IPS-NIHi11 (cell line): ENCODE results near the gene FXYD5.
A peak's percentile ranks its signal among the peaks of the same experiment; 100 is the strongest.
"Not testable (repeated sequence)": the region's sequence is repeated elsewhere in the genome, so short reads cannot be mapped to it uniquely, and the experiment has no call there.

Source experiments
- DNase-seq: peaks from one replicate; pipeline ENCODE4 v3.0.0; 2012; ENCODE audit warnings: mixed read lengths, low spot score

Gene FXYD5

DNA sequence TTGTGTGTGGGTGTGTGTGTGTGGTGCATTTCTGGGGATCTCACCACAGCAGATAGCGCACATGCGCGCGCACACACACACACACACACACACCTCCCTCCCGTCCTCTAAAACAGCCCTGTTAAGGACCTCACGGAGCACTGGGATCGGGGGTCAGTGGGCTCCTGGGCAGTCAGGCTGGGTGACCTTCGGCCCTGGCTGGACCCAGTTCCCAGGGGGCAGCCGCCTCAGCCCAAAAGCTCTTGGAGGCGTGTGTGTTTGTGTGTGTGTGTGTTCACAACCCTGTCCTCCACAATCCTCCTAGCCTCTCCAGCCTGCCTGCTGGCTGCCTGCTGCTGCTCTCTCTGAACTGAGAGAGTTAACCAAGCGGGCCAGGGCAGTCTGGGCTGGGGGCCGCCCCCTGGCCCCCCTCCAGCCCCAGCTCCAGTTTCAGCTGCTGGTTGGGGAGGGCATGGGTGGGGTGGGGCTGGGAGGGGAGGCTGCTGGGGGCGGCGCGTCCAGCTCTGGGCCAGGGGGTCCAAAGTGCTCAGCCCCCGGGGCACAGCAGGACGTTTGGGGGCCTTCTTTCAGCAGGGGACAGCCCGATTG, 16.1 kb upstream of the FXYD5 start, which contains the start of gene FXYD1:
FXYD1 (plus strand) TSS at position 520 of the 588 bp plus-strand sequence. CDS start 1,256 bp downstream, outside the sequence.
- no peak for DNase-seq

- DNase-seq, result no peak
These were observed 14.2 kb upstream of the FXYD5 start for GRCh38 chr19:35140207-35140961.

- DNase-seq, result peak; percentile 98
These were observed 13.3 kb upstream of the FXYD5 start for GRCh38 chr19:35140962-35141836.

DNA sequence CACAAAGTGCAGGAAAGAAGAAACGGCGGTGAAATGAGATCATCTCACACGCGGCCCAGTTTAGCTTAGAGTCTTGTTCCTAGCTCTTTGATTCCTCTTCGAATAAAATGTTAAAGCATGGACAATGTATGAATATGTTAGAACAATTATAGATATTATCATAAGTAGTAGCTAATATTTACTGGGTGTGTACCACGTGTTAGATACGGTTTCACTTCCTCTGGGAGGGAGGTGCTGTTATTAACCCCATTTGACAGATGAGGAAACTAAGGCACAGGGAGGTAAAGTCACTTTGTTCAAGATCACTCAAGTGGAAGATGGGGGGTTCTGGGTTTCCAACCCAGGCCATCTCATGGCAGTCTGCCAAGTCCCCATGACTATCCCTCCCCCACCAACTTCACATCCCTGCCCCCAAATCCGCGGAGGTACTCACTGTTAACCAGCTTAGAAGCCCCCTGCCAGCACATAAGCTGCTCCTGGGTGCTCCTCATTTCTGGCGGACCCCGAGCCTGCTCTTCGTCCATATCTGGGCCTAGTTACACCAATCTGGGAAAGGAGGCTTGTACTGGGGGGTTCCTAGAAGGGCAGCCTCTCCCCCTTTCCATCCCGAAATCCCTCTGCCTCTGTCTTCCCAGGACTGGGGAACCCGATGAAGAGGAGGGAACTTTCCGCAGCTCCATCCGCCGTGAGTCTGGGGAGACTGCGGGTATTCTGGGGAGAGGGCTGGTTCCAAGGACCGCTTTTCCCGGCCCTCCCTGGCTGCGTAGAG, 12.5 kb upstream of the FXYD5 start:
- no peak for DNase-seq

DNA sequence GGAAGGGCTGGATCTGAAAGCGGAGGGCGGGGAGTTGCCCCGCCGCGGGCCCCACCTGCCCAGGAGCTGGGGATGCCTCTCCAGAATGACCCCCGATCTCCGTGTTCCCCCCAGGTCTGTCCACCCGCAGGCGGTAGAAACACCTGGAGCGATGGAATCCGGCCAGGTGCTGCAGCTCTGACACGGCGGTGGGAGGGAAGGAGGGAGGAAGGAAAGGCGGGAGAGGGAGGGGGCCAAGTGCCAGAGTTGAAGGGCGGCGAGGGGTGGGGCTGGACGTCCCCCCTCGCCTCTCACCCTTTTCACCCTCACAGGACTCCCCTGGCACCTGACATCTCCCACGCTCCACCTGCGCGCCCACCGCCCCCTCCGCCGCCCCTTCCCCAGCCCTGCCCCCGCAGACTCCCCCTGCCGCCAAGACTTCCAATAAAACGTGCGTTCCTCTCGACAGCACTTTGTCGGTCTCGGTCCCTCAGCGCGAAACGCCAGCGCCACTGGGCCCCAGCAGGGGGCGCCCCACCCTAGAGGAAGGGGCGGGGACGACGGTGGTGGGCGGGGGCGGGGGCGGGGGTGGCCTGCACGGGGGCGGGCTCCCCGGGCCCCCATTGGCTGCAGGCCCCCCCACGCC, 11.8 kb upstream of the FXYD5 start:
- DNase-seq, result peak; percentile 76

GRCh38 chr19:35143231-35143715, 11.3 kb upstream of the FXYD5 start, which contains the start of gene FXYD7:
Gene FXYD7 (plus strand): TSS chr19:35143255. CDS start chr19:35143334, 79 bp downstream.
- DNase-seq, result peak; percentile 29

DNA sequence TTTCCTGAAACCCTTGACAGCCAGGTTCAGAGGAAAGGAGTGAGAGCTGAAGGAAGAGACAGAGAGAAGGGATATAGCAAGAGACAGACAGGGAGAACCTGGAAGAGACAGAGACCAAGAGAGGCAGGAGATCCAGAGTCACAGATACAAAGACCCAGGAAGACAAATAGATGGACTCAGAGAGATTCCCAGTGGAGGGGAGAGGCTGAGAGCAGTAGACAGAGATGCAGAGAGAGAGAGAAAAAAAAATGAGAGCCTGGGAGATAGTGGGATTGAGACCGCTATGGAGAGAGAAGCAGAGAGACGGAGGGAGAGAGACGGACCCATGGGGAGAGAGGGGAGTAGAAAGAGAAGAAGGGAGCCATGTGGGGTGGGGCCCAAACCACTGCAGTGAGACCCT, 10.7 kb upstream of the FXYD5 start:
- no peak for DNase-seq

DNA sequence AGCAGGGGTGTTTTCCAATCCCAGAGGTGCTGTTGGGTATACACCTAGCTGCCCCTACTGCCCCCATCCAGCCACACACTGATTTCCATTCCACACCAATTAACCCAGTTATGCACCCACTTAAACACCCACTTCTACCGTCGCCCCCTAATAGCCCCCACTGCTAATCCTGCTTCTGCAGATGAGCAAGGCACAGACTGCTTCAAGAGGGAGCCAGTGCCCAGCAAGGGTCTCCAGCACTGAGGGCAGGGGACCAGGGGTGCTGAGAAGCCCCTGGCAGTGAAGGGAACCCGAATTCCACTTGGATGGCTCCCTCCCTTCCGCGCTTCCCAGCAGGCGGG, 10.3 kb upstream of the FXYD5 start:
- DNase-seq, result no peak

DNA sequence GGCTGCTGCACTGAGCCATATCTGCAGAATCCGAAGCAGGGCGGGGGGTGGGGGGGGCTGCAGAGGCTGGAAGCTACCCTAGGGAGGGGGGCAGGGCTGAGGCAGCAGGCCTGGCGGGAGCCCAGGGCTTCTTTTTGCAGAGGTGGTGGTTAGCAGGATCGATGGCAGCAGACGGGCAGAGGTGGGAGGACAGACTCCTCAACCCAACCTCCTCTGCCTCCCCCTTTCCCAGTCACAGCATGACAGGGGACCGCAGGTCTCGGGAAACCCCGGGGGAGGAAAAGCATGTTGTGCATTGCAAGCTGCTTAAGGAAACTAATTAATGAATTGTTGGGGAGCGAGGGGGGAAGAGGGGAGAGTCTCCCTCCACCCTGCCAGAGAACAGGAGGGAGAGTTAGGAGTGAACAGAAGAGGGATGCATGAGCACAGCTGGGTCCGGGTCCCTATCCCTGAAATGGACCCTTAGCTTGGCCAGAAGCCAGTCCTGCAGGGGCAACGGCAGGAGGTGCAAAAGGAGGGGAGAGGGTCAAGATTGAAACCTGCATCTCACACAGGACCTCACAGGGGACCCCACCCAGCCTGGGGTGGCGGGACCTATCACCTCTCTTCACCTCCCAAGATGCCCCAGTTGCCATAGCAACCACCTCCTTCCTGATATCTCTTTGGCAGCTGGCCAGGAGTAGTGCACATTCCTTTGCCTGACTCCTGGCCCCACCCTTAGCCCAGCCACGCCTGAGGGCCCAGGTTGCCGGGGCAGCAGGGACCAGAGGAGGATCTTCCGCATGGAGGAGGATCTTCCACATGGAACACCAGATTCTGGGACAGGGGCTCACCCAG, 9.7 kb upstream of the FXYD5 start:
- peak; percentile 76 for DNase-seq

DNA sequence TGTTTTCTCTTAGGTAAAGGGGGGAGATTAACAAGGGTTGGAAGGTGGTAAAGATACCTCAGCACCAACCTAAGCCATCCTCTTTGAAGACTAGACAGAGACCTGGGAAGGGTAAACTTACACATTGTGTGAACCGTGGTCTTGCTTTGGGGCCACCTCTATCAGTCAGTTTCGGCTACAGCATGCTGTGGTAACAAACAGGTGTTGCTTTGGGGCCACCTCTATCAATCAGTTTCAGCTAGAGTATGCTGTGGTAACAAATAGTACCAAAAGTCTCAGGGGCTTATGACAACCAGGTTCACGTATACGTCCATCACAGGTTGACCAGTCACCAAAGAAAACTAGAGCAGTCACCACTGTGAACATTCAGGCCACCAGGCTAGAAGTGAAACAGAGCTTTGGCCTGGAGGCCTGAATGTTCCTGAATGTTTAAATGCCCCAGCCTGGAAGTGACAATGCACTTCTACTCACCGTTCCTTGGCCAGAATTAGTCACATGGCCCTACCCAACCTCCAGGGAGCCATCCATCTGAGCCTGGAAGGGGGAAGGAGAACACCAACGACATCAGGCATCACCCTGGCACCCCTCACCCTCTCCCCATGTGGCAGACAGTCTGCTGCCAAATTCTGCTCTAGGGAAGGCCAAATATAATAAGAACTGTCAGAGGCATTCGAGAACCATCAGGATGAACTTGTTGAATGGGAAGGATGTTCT, 7.6 kb upstream of the FXYD5 start:
- no peak for DNase-seq

- DNase-seq, result no peak
These were observed 5.1 kb upstream of the FXYD5 start for GRCh38 chr19:35149463-35149862.

DNA sequence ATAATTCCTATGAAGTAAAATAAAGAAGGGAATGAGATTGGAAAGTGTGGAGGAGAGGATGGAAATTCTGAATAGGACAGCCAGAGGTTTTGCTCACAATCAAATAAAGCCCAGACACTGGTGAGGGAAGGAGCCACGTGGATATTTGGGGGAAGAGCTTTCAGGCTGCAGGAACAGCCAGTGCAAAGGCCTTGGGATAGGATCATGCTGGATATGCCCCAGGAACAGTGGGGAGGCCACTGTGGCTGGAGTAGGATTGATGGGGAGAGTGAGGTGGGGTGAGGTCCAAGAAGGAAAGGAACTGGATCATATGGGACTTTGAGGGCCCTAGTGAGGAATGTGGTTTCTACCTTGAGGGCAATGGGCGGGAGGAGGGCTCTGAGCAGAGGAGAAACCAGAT, 4.1 kb upstream of the FXYD5 start:
- DNase-seq, result no peak

DNA sequence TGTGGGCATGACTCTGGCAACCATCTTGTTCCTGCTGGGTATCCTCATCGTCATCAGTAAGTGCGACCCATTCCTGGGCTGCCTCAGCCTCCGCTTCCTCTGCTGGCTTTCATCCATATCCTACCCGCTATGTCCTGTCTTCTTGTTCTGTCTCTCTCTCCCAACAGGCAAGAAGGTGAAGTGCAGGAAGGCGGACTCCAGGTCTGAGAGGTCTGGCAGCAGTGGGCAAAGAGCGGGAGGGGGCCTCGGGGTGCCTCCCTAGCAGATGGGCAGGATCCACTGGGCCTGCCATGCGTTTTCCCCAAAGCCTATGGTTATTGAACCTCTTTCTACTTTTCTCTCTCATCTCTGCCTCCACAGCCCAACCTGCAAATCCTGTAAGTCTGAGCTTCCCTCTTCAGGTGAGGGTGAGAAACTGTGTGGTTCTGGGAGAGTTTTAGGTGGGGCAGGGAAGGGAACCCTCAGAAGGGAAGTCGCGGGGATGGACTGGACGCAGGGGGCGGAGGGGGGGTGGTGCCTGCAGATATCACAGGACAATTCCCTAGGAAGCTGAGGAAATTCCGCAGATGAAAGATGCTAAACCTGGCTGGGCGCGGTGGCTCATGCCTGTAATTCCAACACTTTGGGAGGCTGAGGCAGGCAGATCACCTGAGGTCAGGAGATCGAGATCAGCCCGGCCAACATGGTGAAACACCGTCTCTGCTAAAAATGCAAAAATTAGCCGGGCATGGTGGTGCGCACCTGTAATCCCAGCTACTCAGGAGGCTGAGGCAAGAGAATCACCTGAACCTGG, 3.1 kb upstream of the FXYD5 start:
- DNase-seq, result no peak

- not testable (repeated sequence) for DNase-seq
These were observed 1.4 kb upstream of the FXYD5 start for GRCh38 chr19:35153129-35153522.

DNA sequence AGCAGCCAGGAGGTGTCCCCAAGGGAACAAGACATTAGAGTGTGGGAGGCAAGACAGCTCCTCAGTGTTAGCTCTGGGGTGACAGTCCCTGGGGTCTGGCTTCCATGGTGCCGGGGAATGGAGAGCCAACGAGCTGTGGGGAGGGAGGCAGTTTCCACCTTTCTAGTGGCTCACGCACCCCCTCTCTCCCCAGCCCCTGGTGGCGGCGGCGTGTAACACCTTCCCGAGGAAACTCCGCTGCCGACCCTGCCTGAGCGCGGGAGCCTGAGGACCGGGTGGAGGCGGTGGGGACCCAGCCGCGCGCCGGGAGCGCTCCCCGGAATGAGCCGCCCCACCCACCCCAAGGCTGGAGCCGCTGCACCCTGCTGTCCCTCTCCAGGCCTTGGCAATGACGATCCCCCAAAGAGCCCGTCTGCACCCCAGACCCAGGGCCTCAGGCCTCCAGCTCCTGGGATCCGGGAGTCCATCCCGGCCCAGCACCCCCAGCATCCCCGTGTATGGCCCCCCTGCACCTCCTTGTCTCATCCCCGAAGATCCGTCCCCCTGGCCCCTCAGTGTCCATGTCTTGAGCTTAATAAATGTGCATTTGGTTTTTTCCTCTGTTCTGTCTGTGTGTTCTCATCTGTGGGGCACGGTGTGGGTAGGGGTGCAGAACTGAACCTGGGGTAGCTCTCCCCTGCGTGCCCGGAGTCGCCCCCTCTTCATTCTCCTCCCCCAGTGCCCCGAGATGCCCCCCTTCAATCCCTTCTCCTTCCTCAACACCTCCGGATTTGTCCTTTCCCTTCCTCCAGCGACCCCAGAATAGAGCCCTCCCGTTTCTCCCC, 622 bp upstream of the FXYD5 start:
- peak; percentile 76 for DNase-seq

GRCh38 chr19:35155441-35155840, 906 bp downstream of the FXYD5 start:
- DNase-seq, result no peak

DNA sequence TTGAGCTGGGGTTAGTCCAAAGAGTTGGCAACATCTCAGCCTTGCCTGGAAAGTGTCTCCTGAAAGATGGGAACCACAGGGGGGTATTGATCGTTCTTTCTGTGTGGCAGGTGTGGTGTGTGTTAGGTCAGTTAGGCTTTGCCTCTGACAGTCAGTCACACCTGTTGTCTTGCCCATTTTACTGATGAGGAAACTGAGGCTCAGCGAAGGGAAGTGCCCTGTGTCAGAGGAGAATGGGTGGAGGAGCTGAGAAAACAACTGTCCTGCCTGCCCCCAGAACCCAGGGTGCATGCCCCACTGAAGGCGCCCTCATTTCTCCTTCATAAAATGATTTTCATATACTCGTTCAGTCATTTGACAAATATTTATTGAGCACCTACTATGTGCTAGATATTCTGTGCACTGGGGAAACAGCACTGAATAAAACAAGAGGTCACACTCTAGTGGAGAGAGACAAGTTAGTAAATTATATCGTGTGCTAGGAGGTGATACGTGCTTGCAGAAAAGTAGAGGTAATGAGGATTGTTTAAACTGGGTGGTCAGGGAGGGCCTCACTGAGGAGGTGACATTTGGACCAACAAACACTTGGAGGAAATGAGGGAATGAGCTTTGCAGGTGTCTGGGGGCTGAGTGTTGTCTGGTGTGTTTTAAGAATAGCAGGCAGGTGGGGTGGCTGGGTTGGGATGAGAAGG, 1.6 kb downstream of the FXYD5 start:
- DNase-seq, result no peak

DNA sequence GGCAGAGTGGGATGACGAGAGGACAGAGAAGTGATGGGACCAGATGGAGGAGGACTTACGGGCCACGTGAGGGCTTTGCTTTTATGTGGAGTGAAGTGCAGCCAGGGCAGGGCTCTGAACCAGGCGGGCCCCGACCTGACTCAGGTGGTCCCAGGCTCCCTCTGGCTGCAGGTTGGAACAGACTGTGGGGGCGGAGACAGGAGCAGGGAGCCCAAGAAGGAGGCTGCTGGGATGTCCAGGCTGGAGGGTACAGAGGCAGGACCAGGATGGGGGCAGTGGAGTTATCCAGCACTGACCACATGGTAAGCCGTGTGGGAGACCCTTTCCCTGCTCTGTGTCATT, 2.1 kb downstream of the FXYD5 start:
- no peak for DNase-seq
